Effector memory CD4-positive, alpha-beta T cell (primary cell): ENCODE results near the gene CCL17.

Experiments used
- DNase-seq, 3 donors: peaks; one replicate each; pipeline ENCODE4 v3.0.0-alpha.2; 2020
- H3K27ac ChIP-seq: 2 replicates; pipeline ENCODE4 v1.7.0; 2013; ENCODE audit warnings: mild to moderate bottlenecking, low read length, moderate library complexity; ENCODE audit not compliant: insufficient read depth, poor library complexity, severe bottlenecking
- H3K27me3 ChIP-seq: replicated peaks from 2 replicates; pipeline ENCODE4 v1.7.0; 2013; ENCODE audit warnings: mild to moderate bottlenecking, low read length; ENCODE audit not compliant: insufficient read depth, control insufficient read depth, poor library complexity, severe bottlenecking
- H3K36me3 ChIP-seq: 2 replicates; pipeline ENCODE4 v1.7.0; 2013; ENCODE audit warnings: mild to moderate bottlenecking, low read length, moderate library complexity; ENCODE audit not compliant: control insufficient read depth, insufficient read depth
- H3K4me1 ChIP-seq: 2 replicates; pipeline ENCODE4 v1.7.0; 2013; ENCODE audit warnings: low read length, mild to moderate bottlenecking; ENCODE audit not compliant: control insufficient read depth, insufficient read depth, poor library complexity, severe bottlenecking
- H3K4me3 ChIP-seq: 2 replicates; pipeline ENCODE4 v1.7.0; 2013; ENCODE audit warnings: low read length, low read depth, mild to moderate bottlenecking; ENCODE audit not compliant: insufficient read depth, poor library complexity, severe bottlenecking
- H3K9me3 ChIP-seq: 2 replicates; pipeline ENCODE4 v1.7.0; 2013; ENCODE audit warnings: mild to moderate bottlenecking, low read length, moderate library complexity; ENCODE audit not compliant: control insufficient read depth

Gene CCL17

DNA sequence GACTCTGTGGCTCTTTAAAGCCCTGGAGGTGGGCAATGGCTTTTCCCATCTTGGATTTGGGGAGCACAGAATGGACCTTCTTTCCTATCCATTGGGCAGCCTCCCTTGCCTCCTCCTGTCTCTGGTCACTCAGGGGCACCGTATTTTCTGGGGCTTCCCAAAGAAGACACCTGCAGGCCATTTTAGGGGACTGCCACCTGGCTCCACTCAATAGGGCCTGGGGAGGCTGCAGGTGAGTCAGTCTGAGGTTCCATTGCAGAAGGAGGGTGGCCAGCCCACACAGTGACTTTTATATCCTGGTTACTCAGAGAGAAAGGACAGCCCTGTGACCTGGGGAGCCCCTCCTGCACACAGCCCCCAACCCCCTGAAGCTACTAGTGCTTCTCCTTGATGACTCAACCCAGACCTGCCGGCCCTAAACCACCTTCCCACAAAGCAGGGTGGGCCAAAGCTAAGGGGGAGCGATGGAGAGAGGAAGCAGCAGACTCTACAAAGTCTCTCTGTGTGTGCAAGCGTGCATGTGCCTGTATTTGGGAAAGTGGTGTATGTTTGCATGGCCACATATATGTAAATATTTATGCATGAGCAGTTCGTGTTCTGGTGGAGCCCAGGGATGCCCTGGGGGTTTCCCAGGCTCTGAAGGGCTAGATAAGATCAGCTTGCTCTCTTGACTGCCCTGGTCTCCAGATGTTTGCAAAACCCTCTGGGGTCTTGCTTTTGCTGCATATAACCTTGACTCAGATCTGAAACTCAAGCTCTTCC lies 27.3 kb upstream of the CCL17 start:
- no peaks in the 10 kb centered on the region for H3K36me3 ChIP-seq
- no peaks in the 10 kb centered on the region for H3K4me1 ChIP-seq
- no peak overlapping the region for H3K27ac ChIP-seq
- H3K9me3 ChIP-seq, result no peaks in the 10 kb centered on the region
- H3K27me3 ChIP-seq, result no peaks in the 10 kb centered on the region
- DNase-seq, result no peak
- H3K4me3 ChIP-seq, result no peak overlapping the region

- Histone ChIP-seq H3K36me3 (no peaks in the 10 kb centered on the region), H3K9me3 (no peaks in the 10 kb centered on the region), H3K27me3 (no peaks in the 10 kb centered on the region), H3K4me1 (no peaks in the 10 kb centered on the region), H3K4me3 (no peak overlapping the region), H3K27ac (no peak overlapping the region)
- DNase-seq, result no peak
These were observed 25.0 kb upstream of the CCL17 start for GRCh38 chr16:57379579-57379978.

GRCh38 chr16:57380671-57381462 lies 23.7 kb upstream of the CCL17 start:
- no peaks in the 10 kb centered on the region for H3K27me3 ChIP-seq
- H3K4me3 ChIP-seq, result no peak overlapping the region
- H3K27ac ChIP-seq, result no peak overlapping the region
- H3K9me3 ChIP-seq, result no peaks in the 10 kb centered on the region
- DNase-seq, result no peak
- H3K4me1 ChIP-seq, result no peaks in the 10 kb centered on the region
- no peaks in the 10 kb centered on the region for H3K36me3 ChIP-seq

DNA sequence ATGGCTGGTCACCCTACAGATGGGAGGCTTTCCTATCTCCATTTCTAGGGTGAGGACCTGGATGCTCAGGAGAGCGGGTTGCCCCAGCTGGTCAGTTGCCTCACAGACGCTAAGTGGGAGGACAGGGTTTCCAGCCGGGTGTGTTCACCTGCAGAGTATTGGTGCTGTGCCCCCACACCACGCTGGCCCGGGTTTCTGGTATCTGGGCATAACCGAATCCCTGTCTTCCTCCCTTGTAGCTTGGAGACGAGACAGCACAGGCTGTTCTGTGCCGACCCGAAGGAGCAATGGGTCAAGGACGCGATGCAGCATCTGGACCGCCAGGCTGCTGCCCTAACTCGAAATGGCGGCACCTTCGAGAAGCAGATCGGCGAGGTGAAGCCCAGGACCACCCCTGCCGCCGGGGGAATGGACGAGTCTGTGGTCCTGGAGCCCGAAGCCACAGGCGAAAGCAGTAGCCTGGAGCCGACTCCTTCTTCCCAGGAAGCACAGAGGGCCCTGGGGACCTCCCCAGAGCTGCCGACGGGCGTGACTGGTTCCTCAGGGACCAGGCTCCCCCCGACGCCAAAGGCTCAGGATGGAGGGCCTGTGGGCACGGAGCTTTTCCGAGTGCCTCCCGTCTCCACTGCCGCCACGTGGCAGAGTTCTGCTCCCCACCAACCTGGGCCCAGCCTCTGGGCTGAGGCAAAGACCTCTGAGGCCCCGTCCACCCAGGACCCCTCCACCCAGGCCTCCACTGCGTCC lies 22.6 kb upstream of the CCL17 start:
- DNase-seq, result no peak
- H3K9me3 ChIP-seq, result no peaks in the 10 kb centered on the region
- H3K27ac ChIP-seq, result no peak overlapping the region
- H3K36me3 ChIP-seq, result no peaks in the 10 kb centered on the region
- H3K4me3 ChIP-seq, result no peak overlapping the region
- H3K27me3 ChIP-seq, result no peaks in the 10 kb centered on the region
- no peaks in the 10 kb centered on the region for H3K4me1 ChIP-seq

- H3K4me3 ChIP-seq, result no peak overlapping the region
- no peaks in the 10 kb centered on the region for H3K9me3 ChIP-seq
- no peak for DNase-seq
- no peaks in the 10 kb centered on the region for H3K27me3 ChIP-seq
- H3K36me3 ChIP-seq, result no peaks in the 10 kb centered on the region
- H3K27ac ChIP-seq, result no peak overlapping the region
- no peaks in the 10 kb centered on the region for H3K4me1 ChIP-seq
These were observed 21.9 kb upstream of the CCL17 start for GRCh38 chr16:57382535-57383275.

DNA sequence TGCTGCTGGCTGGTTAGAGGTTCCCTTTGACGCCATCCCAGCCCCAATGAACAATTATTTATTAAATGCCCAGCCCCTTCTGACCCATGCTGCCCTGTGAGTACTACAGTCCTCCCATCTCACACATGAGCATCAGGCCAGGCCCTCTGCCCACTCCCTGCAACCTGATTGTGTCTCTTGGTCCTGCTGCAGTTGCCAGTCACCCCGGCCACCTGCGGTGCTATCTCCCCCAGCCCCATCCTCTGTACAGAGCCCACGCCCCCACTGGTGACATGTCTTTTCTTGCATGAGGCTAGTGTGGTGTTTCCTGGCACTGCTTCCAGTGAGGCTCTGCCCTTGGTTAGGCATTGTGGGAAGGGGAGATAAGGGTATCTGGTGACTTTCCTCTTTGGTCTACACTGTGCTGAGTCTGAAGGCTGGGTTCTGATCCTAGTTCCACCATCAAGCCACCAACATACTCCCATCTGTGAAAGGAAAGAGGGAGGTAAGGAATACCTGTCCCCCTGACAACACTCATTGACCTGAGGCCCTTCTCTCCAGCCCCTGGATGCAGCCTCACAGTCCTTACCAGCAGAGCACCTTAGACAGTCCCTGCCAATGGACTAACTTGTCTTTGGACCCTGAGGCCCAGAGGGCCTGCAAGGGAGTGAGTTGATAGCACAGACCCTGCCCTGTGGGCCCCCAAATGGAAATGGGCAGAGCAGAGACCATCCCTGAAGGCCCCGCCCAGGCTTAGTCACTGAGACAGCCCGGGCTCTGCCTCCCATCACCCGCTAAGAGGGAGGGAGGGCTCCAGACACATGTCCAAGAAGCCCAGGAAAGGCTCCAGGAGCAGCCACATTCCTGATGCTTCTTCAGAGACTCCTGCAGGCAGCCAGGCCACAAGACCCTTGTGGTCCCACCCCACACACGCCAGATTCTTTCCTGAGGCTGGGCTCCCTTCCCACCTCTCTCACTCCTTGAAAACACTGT lies 21.0 kb upstream of the CCL17 start:
- Histone ChIP-seq H3K4me3 (no peak overlapping the region), H3K27me3 (no peaks in the 10 kb centered on the region), H3K27ac (no peak overlapping the region), H3K4me1 (no peaks in the 10 kb centered on the region), H3K36me3 (no peaks in the 10 kb centered on the region), H3K9me3 (no peaks in the 10 kb centered on the region)
- no peak for DNase-seq

GRCh38 chr16:57384248-57385070 lies 20.1 kb upstream of the CCL17 start:
- H3K27ac ChIP-seq, result no peak overlapping the region
- no peaks in the 10 kb centered on the region for H3K27me3 ChIP-seq
- no peak for DNase-seq
- H3K4me1 ChIP-seq, result no peaks in the 10 kb centered on the region
- H3K9me3 ChIP-seq, result no peaks in the 10 kb centered on the region
- no peaks in the 10 kb centered on the region for H3K36me3 ChIP-seq
- no peak overlapping the region for H3K4me3 ChIP-seq

GRCh38 chr16:57385083-57385482 lies 19.5 kb upstream of the CCL17 start:
- Histone ChIP-seq H3K36me3 (no peaks in the 10 kb centered on the region), H3K4me3 (no peak overlapping the region), H3K4me1 (no peaks in the 10 kb centered on the region), H3K9me3 (no peaks in the 10 kb centered on the region), H3K27ac (no peak overlapping the region), H3K27me3 (no peaks in the 10 kb centered on the region)
- DNase-seq, result no peak
